Fibroblast of lung (primary cell): ENCODE results near the gene MON1A.

Experiments used
- CTCF ChIP-seq, 2 donors: IDR thresholded peaks in 1 of 2; conservative IDR thresholded peaks in 1 of 2; 1 replicate in 1 of 2; 2 replicates in 1 of 2; pipeline ENCODE4 v1.5.1; 2011 to 2012; ENCODE audit warnings: low read length in 2 of 2, control low read depth in 1 of 2, inconsistent platforms in 1 of 2, low read depth in 1 of 2, mild to moderate bottlenecking in 1 of 2
- EZH2 ChIP-seq: IDR thresholded peaks from 2 replicates; pipeline ENCODE4 v1.5.1; 2012; ENCODE audit warnings: low read length, control low read depth, mild to moderate bottlenecking; ENCODE audit errors: missing control alignments

- no peak for TF ChIP-seq CTCF (conservative IDR thresholded peaks at IDR 0.05 in 1 of 2, IDR thresholded peaks at IDR 0.05 in 1 of 2; ENCODE audit: low read depth in 1 of 2, low read length in 2 of 2)
- no peak for TF ChIP-seq EZH2
Measured at GRCh38 chr3:49880581-49881315, 48.9 kb downstream of the MON1A start.
